Skin of body (tissue), 2 donors: ENCODE measurements around the gene MATN1. TPM values are rescaled to one million over a fixed set of nuclear protein-coding genes. Genes with fewer than 3 reads are reported as not detected.
"Not testable (repeated sequence)": the region's sequence is repeated elsewhere in the genome, so short reads cannot be mapped to it uniquely, and the experiment has no call there.

Experiments
- DNase-seq: peaks from one replicate; lab custom pipeline; 2025; lab: John Stamatoyannopoulos, UW
- total RNA-seq: library from RNA; depleted of rRNA; stranded (reverse); fragments of >200 nt; gene quantifications from one replicate; pipeline ENCODE4 v1.2.3, GENCODE V29; 2014

MATN1 gene
- total RNA-seq, 1 donor from 2014 or later = 1.4 TPM

GRCh38 chr1:30698401-30698981, 24.9 kb downstream of the MATN1 start:
- no peak for DNase-seq

GRCh38 chr1:30697571-30698376, 25.6 kb downstream of the MATN1 start:
- DNase-seq = no peak

GRCh38 chr1:30696831-30697230, 26.6 kb downstream of the MATN1 start:
- no peak for DNase-seq

GRCh38 chr1:30695439-30695841, 27.9 kb downstream of the MATN1 start:
- DNase-seq = peak; percentile 53

GRCh38 chr1:30694280-30695175, 28.9 kb downstream of the MATN1 start:
- DNase-seq = no peak

- DNase-seq = no peak
Observed at GRCh38 chr1:30693822-30694221, 29.6 kb downstream of the MATN1 start.

- no peak for DNase-seq
Observed at GRCh38 chr1:30693366-30693765, 30.0 kb downstream of the MATN1 start.

GRCh38 chr1:30692948-30693301, 30.5 kb downstream of the MATN1 start:
- DNase-seq = no peak

- no peak for DNase-seq
Observed at GRCh38 chr1:30692201-30692947, 31.0 kb downstream of the MATN1 start.

GRCh38 chr1:30691480-30691879, 31.9 kb downstream of the MATN1 start:
- no peak for DNase-seq

- DNase-seq = no peak
Observed at GRCh38 chr1:30689901-30690645, 33.3 kb downstream of the MATN1 start.

- no peak for DNase-seq
Observed at GRCh38 chr1:30688920-30689794, 34.2 kb downstream of the MATN1 start.

- DNase-seq = not testable (repeated sequence)
Observed at GRCh38 chr1:30688516-30688915, 34.9 kb downstream of the MATN1 start.

- no peak for DNase-seq
Observed at GRCh38 chr1:30687886-30688285, 35.5 kb downstream of the MATN1 start.

GRCh38 chr1:30686236-30686935, 37.0 kb downstream of the MATN1 start:
- DNase-seq = no peak

GRCh38 chr1:30685796-30686165, 37.6 kb downstream of the MATN1 start:
- DNase-seq = no peak

GRCh38 chr1:30684881-30685795, 38.2 kb downstream of the MATN1 start:
- no peak for DNase-seq

GRCh38 chr1:30684259-30684658, 39.1 kb downstream of the MATN1 start:
- no peak for DNase-seq
